ENCODE measurements around the gene ZCCHC10. TPM values are rescaled to one million over a fixed set of nuclear protein-coding genes. Genes with fewer than 3 reads are reported as not detected.
A peak's percentile ranks its signal among the peaks of the same experiment; 100 is the strongest.

ZCCHC10 gene
- total and polyA plus RNA-seq, 10 of the 15 experiments (the other 5 are each of a cell fraction or from before 2014, with no cell fraction given) = 16.8 to 117 (median 53.5) TPM

DNA sequence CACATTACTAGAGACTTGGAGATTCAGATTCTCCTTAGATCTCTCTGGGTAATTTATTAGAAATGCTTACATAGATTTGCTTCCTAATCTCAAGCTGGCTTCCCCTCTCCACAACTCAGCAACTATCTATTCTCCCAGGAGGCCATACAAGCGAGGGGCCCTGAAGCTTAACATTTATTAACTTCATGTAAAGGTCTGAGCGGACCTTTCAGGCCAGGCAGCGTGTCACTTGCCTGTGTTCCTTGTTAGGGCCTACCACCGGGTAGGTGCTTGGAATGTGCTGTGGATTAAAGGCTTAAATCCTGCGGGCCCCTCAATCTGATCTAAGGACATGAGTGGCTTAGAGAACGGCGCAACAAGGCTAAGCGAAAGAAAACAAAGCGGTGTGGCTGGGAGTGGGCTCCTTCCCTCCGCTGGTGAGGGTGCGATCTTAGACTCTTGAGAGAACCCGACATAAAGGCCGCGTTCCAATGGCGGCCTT is 24.8 kb upstream of the ZCCHC10 start:
- Histone ChIP-seq H3K4me1 (ENCODE audit: control insufficient read depth, insufficient read depth, low read length) (no peaks in the 10 kb centered on the region; the same call in 1 of the 2 replicates), H3K79me2 (ENCODE audit: control insufficient read depth, insufficient read depth, low read length) (peaks cover 56% of the 10 kb centered on the region), H3K9me3 (replicated peaks; ENCODE audit: control insufficient read depth, insufficient read depth, low read length) (no peaks in the 10 kb centered on the region), H3K9ac (ENCODE audit: control insufficient read depth, insufficient read depth, low read length) (peak overlapping the region; percentile 100), H4K20me1 (ENCODE audit: control insufficient read depth, insufficient read depth) (no peaks in the 10 kb centered on the region), H3K36me3 (ENCODE audit: control insufficient read depth in 2 of 2, insufficient read depth in 2 of 2, low read length in 1 of 2) (0 out of 4 replicates have a peak, but pooled peaks cover 0 to under 1% of the 10 kb centered on the region in 2 experiments), H3K27ac (ENCODE audit: control insufficient read depth, insufficient read depth) (peak overlapping the region; percentile 99), H3K4me2 (ENCODE audit: control insufficient read depth, insufficient read depth) (peak overlapping the region; percentile 70), H3K27me3 (replicated peaks in 1 of 2; ENCODE audit: control insufficient read depth in 2 of 2, insufficient read depth in 2 of 2, low read length in 1 of 2) (no peaks in the 10 kb centered on the region), H2AFZ (ENCODE audit: control insufficient read depth, low read depth, low read length) (peak overlapping the region; percentile 85), H3K4me3 (peak overlapping the region; percentile 87)
- TSS peak; percentile 96 for BruUV-seq (replicated peaks)
- intact Hi-C loops (cut with micrococcal nuclease; ENCODE audit: unreplicated experiment) (loop anchor here (2.0 to 5.0 kb wide), 2 partner anchors 24 to 89 kb away; partner anchors contain the start of genes AFF4 and ZCCHC10), in situ Hi-C loops (cut with MboI) (no loop called here)
- DNase-seq (ENCODE audit: low read depth, low spot score) = no peak
- ChIA-PET RAD21 (ENCODE audit: unreplicated experiment) (interaction anchor here (0.6 to 1.9 kb wide), 5 partner anchors 52 to 656 kb away, joined by 3 to 5 read pairs (median 4); partner anchors contain the start of gene AFF4), POLR2A (interaction anchor here (0.6 to 4.6 kb wide), 9 partner anchors 17 to 1178 kb away, joined by 3 to 24 read pairs (median 4); partner anchors contain the start of genes AFF4 and ZCCHC10), CTCF (interaction anchor here (0.6 to 1.5 kb wide), 4 partner anchors 24 to 813 kb away, joined by 3 to 4 read pairs (median 4); no protein-coding TSS in a partner anchor), SMC1A (ENCODE audit: uncharacterized antibody, unreplicated experiment) (interaction anchor here (1.0 to 2.8 kb wide), 6 partner anchors 17 to 88 kb away, joined by 3 to 9 read pairs (median 3); partner anchors contain the start of gene AFF4)
- ATAC-seq = peak; percentile 1
- peak; percentile 27 for FAIRE-seq
- 4% methylated on average over 15 of the region's 15 CpGs for WGBS (ENCODE audit: insufficient coverage, insufficient replicate concordance, low lambda C conversion rate, missing lambda C conversion rate)
- TF ChIP-seq, protein P1, sequence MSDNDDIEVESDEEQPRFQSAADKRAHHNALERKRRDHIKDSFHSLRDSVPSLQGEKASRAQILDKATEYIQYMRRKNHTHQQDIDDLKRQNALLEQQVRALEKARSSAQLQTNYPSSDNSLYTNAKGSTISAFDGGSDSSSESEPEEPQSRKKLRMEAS (IDR thresholded peaks at IDR 0.05; ENCODE audit: low read depth, low read length) = 0 out of 2 replicates have a peak, but pooled peaks have one; percentile 10
- TF ChIP-seq ATF7 (IDR thresholded peaks at IDR 0.05; ENCODE audit: low read depth) (no peak), NFXL1 (IDR thresholded peaks at IDR 0.05; ENCODE audit: borderline replicate concordance) (no peak), ZSCAN29 (IDR thresholded peaks at IDR 0.05) (no peak), NRF1 (conservative IDR thresholded peaks at IDR 0.05; ENCODE audit: low read depth, low read length) (no peak), RBBP5 (conservative IDR thresholded peaks at IDR 0.05) (no peak), ZNF622 (IDR thresholded peaks at IDR 0.05) (no peak), SMARCA5 (IDR thresholded peaks at IDR 0.05) (0 out of 2 replicates have a peak, but pooled peaks have one; percentile 71), ZBED1 (IDR thresholded peaks at IDR 0.05; ENCODE audit: borderline replicate concordance) (no peak), ZNF274 (IDR thresholded peaks at IDR 0.05; ENCODE audit: insufficient read depth, insufficient read length) (no peak), TCF12 (IDR thresholded peaks at IDR 0.05; ENCODE audit: low read depth, low read length) (no peak), SMAD1 (IDR thresholded peaks at IDR 0.05; ENCODE audit: low read depth, partially characterized antibody) (no peak), FOXM1 (IDR thresholded peaks at IDR 0.05; ENCODE audit: low read depth, low read length) (peak; percentile 33; the same call in 1 of the 2 replicates), ZNF217 (IDR thresholded peaks at IDR 0.05) (no peak)
- TF ChIP-seq, protein P2, sequence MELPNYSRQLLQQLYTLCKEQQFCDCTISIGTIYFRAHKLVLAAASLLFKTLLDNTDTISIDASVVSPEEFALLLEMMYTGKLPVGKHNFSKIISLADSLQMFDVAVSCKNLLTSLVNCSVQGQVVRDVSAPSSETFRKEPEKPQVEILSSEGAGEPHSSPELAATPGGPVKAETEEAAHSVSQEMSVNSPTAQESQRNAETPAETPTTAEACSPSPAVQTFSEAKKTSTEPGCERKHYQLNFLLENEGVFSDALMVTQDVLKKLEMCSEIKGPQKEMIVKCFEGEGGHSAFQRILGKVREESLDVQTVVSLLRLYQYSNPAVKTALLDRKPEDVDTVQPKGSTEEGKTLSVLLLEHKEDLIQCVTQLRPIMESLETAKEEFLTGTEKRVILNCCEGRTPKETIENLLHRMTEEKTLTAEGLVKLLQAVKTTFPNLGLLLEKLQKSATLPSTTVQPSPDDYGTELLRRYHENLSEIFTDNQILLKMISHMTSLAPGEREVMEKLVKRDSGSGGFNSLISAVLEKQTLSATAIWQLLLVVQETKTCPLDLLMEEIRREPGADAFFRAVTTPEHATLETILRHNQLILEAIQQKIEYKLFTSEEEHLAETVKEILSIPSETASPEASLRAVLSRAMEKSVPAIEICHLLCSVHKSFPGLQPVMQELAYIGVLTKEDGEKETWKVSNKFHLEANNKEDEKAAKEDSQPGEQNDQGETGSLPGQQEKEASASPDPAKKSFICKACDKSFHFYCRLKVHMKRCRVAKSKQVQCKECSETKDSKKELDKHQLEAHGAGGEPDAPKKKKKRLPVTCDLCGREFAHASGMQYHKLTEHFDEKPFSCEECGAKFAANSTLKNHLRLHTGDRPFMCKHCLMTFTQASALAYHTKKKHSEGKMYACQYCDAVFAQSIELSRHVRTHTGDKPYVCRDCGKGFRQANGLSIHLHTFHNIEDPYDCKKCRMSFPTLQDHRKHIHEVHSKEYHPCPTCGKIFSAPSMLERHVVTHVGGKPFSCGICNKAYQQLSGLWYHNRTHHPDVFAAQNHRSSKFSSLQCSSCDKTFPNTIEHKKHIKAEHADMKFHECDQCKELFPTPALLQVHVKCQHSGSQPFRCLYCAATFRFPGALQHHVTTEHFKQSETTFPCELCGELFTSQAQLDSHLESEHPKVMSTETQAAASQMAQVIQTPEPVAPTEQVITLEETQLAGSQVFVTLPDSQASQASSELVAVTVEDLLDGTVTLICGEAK (IDR thresholded peaks at IDR 0.05; ENCODE audit: borderline replicate concordance) = no peak
- TF ChIP-seq, protein P3, sequence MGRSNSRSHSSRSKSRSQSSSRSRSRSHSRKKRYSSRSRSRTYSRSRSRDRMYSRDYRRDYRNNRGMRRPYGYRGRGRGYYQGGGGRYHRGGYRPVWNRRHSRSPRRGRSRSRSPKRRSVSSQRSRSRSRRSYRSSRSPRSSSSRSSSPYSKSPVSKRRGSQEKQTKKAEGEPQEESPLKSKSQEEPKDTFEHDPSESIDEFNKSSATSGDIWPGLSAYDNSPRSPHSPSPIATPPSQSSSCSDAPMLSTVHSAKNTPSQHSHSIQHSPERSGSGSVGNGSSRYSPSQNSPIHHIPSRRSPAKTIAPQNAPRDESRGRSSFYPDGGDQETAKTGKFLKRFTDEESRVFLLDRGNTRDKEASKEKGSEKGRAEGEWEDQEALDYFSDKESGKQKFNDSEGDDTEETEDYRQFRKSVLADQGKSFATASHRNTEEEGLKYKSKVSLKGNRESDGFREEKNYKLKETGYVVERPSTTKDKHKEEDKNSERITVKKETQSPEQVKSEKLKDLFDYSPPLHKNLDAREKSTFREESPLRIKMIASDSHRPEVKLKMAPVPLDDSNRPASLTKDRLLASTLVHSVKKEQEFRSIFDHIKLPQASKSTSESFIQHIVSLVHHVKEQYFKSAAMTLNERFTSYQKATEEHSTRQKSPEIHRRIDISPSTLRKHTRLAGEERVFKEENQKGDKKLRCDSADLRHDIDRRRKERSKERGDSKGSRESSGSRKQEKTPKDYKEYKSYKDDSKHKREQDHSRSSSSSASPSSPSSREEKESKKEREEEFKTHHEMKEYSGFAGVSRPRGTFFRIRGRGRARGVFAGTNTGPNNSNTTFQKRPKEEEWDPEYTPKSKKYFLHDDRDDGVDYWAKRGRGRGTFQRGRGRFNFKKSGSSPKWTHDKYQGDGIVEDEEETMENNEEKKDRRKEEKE (IDR thresholded peaks at IDR 0.05) = no peak
